PC-9 (cell line): ENCODE measurements around the gene SNAPC3. TPM values are rescaled to one million over a fixed set of nuclear protein-coding genes. Genes with fewer than 3 reads are reported as not detected.

Experiments used
- BruUV-seq: library from RNA; stranded (reverse); fragments of 400-500 nt; replicated peaks from 2 replicates; lab custom pipeline; 2021; lab: Mats Ljungman, UMichigan
- CTCF ChIA-PET: fragments of 300-600 bp; sonication (Branson Sonifier 250); formaldehyde crosslinking; loops from one replicate; lab custom pipeline; 2022; ENCODE audit warnings: antibody characterized with exemption; lab: Charles Lee
- POLR2A ChIA-PET: fragments of 300-600 bp; sonication (Branson Sonifier 250); formaldehyde crosslinking; loops from one replicate; lab custom pipeline; 2022; ENCODE audit warnings: antibody characterized with exemption; ENCODE audit not compliant: unreplicated experiment; lab: Charles Lee
- DNase-seq, 2 experiments: peaks; one replicate each; pipeline versions ENCODE4 v3.0.0 to v3.0.0-alpha.2; 2015 to 2022; ENCODE audit warnings: mixed read lengths in 1 of 2
- H2AFZ ChIP-seq: fragments of 200-600 bp; sonication (generic); 2 replicates; pipeline ENCODE4 v1.8.1; 2017; ENCODE audit warnings: antibody characterized with exemption
- H3F3A ChIP-seq: fragments of 200-600 bp; sonication (generic); 2 replicates; pipeline ENCODE4 v1.8.1; 2017; ENCODE audit warnings: antibody characterized with exemption, mild to moderate bottlenecking, low read depth; ENCODE audit not compliant: insufficient read depth
- H3K27ac ChIP-seq: fragments of 200-600 bp; sonication (generic); 2 replicates; pipeline ENCODE4 v1.6.1; 2016; ENCODE audit warnings: mixed run types
- H3K27me3 ChIP-seq: fragments of 200-600 bp; sonication (generic); 2 replicates; pipeline ENCODE4 v1.6.1; 2016; ENCODE audit warnings: low read depth, mixed run types; ENCODE audit not compliant: insufficient read depth
- H3K36me3 ChIP-seq: fragments of 200-600 bp; sonication (generic); 2 replicates; pipeline ENCODE4 v1.6.1; 2016; ENCODE audit warnings: low read depth, mixed run types
- H3K4me1 ChIP-seq: fragments of 200-600 bp; sonication (generic); replicated peaks from 2 replicates; pipeline ENCODE4 v1.6.1; 2016; ENCODE audit warnings: mixed run types; ENCODE audit not compliant: insufficient read depth
- H3K4me2 ChIP-seq: fragments of 200-600 bp; sonication (generic); 2 replicates; pipeline ENCODE4 v1.6.1; 2017; ENCODE audit warnings: mixed run types
- H3K4me3 ChIP-seq: fragments of 200-600 bp; sonication (generic); 2 replicates; pipeline ENCODE4 v1.6.1; 2016; ENCODE audit warnings: mixed run types
- H3K79me2 ChIP-seq: fragments of 200-600 bp; sonication (generic); 2 replicates; pipeline ENCODE4 v1.6.1; 2017; ENCODE audit warnings: low read depth, mixed run types
- H3K9me2 ChIP-seq: fragments of 200-600 bp; sonication (generic); 2 replicates; pipeline ENCODE4 v1.8.1; 2017; ENCODE audit warnings: mild to moderate bottlenecking; ENCODE audit not compliant: insufficient read depth
- H3K9me3 ChIP-seq: fragments of 200-600 bp; sonication (generic); 2 replicates; pipeline ENCODE4 v1.8.1; 2016; ENCODE audit warnings: low read depth; ENCODE audit not compliant: insufficient read depth
- H4K20me1 ChIP-seq: fragments of 200-600 bp; sonication (generic); 2 replicates; pipeline ENCODE4 v1.8.1; 2017; ENCODE audit not compliant: insufficient read depth
- EZH2 ChIP-seq: fragments of 200-600 bp; sonication (generic); IDR thresholded peaks from 2 replicates; pipeline ENCODE4 v1.8.0; 2017; ENCODE audit warnings: antibody characterized with exemption, low read depth
- intact Hi-C: fragments of 100-400 bp; cut with micrococcal nuclease; formaldehyde crosslinking; loops from one replicate; pipeline ENCODE4 v1.10.0; 2022; ENCODE audit not compliant: unreplicated experiment
- total RNA-seq: library from RNA; stranded (reverse); gene quantifications from 2 replicates; pipeline ENCODE4 v1.2.3, GENCODE V29; 2021
- TF ChIP-seq, protein P1 (sequence below): fragments of 200-600 bp; sonication (generic); conservative IDR thresholded peaks from 2 replicates; pipeline ENCODE4 v1.6.1; 2017; ENCODE audit warnings: mixed run types, antibody characterized with exemption, mild to moderate bottlenecking, moderate library complexity

Gene SNAPC3
- total RNA-seq, 1 experiment from 2014 or later = 11.3 TPM

DNA sequence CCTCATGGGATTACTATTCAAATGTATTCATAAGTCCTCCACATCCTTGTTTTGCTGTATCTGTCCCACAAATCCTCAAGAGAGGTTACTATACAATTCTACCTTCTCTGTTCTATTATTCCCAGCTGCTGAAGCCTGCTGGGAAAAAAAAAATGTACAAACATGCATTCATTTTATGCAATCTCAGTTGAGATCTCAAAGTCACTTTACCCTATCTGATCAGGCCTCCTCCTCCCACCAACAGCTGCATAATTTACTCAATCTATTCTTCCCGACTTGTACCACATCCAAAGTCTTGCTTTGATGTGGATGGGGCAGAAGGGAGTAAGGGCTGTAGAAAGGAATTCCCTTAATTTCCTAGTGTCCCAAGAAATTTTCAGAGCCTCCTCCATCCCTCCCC is 59.5 kb downstream of the SNAPC3 start:
- Histone ChIP-seq H4K20me1 (no peaks in the 10 kb centered on the region), H3F3A (no peaks in the 10 kb centered on the region; the same call in 1 of the 2 replicates), H3K9me3 (no peaks in the 10 kb centered on the region), H3K4me2 (no peak overlapping the region), H3K27ac (no peak overlapping the region), H3K9me2 (no peaks in the 10 kb centered on the region), H3K79me2 (no peaks in the 10 kb centered on the region), H3K36me3 (no peaks in the 10 kb centered on the region; the same call in 1 of the 2 replicates), H3K27me3 (no peaks in the 10 kb centered on the region), H2AFZ (no peak overlapping the region), H3K4me1 (no peaks in the 10 kb centered on the region), H3K4me3 (no peak overlapping the region)
- POLR2A ChIA-PET = no interaction called here
- DNase-seq = no peak
- no TSS peak for BruUV-seq
- intact Hi-C loops = no loop called here
- TF ChIP-seq, protein P1, sequence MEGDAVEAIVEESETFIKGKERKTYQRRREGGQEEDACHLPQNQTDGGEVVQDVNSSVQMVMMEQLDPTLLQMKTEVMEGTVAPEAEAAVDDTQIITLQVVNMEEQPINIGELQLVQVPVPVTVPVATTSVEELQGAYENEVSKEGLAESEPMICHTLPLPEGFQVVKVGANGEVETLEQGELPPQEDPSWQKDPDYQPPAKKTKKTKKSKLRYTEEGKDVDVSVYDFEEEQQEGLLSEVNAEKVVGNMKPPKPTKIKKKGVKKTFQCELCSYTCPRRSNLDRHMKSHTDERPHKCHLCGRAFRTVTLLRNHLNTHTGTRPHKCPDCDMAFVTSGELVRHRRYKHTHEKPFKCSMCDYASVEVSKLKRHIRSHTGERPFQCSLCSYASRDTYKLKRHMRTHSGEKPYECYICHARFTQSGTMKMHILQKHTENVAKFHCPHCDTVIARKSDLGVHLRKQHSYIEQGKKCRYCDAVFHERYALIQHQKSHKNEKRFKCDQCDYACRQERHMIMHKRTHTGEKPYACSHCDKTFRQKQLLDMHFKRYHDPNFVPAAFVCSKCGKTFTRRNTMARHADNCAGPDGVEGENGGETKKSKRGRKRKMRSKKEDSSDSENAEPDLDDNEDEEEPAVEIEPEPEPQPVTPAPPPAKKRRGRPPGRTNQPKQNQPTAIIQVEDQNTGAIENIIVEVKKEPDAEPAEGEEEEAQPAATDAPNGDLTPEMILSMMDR = no peak
- TF ChIP-seq EZH2 = no peak
- CTCF ChIA-PET = no interaction called here

DNA sequence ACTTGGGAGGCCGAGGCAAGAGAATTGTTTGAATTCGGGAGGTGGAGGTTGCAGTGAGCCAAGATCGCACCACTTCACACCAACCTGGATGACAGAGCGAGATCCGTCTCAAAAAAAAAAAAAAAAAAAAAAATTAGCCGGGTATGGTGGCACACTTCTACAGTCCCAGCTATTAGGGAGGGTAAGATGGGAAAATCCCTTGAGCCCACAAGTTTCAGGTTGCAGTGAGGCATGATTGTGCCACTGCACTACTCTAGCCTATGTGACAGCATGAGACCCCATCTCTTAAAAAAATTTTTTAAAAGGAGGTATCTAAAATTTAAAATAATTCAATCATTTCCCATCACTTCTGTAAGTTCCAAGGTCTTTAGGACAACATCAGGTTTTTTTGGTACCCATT is 62.1 kb downstream of the SNAPC3 start:
- intact Hi-C loops = loop anchor here (5.0 kb wide), 1 partner anchor 122 kb away; no protein-coding TSS in a partner anchor
- ChIA-PET CTCF (no interaction called here), POLR2A (no interaction called here)
- no peaks in the 10 kb centered on the region for H3K79me2 ChIP-seq
- no TSS peak for BruUV-seq
- H3K4me2 ChIP-seq = no peak overlapping the region
- TF ChIP-seq EZH2 = no peak
- TF ChIP-seq, protein P1 = no peak
- H3K4me3 ChIP-seq = no peak overlapping the region
- no peaks in the 10 kb centered on the region for H3K4me1 ChIP-seq
- no peak overlapping the region for H3K27ac ChIP-seq
- H3K36me3 ChIP-seq = no peaks in the 10 kb centered on the region; the same call in 1 of the 2 replicates
- H3K27me3 ChIP-seq = no peaks in the 10 kb centered on the region
- no peaks in the 10 kb centered on the region for H3K9me3 ChIP-seq
- H2AFZ ChIP-seq = no peak overlapping the region
- no peaks in the 10 kb centered on the region for H4K20me1 ChIP-seq
- H3K9me2 ChIP-seq = no peaks in the 10 kb centered on the region
- no peak for DNase-seq
- no peaks in the 10 kb centered on the region; the same call in 1 of the 2 replicates for H3F3A ChIP-seq

DNA sequence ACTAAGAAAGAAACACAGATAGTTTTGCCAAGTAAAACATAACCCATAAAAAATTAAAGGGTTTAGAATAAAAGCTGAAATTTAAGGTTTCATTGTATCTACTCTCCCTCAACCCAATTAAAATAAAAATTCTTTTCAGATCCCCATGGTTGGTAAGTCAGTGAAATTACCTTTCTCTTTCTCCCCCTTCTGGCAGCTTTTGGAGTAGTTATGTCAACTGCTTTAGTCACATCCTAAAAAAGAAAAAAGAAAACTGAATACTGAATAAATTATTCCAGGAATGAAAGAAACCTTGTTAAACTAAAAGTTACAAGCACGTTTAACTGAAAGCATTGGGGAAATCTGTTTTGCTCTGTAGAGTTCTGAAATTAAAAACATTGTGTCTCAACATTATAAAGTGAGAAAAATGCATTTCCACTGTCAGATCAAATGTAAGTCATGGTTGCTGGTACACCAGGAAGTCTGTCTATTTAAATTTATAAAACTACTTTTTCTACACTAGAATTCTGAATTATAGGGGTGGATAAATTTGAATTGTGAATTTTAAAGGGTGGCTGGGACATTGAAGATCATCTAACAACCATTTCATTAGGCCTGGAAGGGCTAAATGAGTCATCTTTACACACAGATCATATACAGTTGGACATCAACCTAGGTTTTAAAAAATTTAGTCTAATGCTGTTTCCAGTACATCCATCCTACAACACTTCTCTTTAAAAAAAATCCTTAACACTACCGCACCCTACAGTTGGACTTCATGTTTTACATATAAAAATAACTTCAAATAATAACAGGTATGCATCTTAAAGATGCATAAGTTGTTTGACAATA is 63.4 kb downstream of the SNAPC3 start:
- Histone ChIP-seq H3F3A (no peaks in the 10 kb centered on the region; the same call in 1 of the 2 replicates), H3K27ac (no peak overlapping the region), H3K27me3 (no peaks in the 10 kb centered on the region), H3K9me3 (no peaks in the 10 kb centered on the region), H3K36me3 (no peaks in the 10 kb centered on the region; the same call in 1 of the 2 replicates), H2AFZ (no peak overlapping the region), H3K4me1 (no peaks in the 10 kb centered on the region), H3K79me2 (0 out of 2 replicates have a peak, but pooled peaks cover 3% of the 10 kb centered on the region), H4K20me1 (no peaks in the 10 kb centered on the region), H3K9me2 (no peaks in the 10 kb centered on the region), H3K4me2 (no peak overlapping the region), H3K4me3 (no peak overlapping the region)
- BruUV-seq = no TSS peak
- intact Hi-C loops = loop anchor here (5.0 kb wide), 1 partner anchor 121 kb away; no protein-coding TSS in a partner anchor
- ChIA-PET POLR2A (no interaction called here), CTCF (no interaction called here)
- DNase-seq = no peak
- no peak for TF ChIP-seq EZH2
- TF ChIP-seq, protein P1 = peak; percentile 53; the same call in 1 of the 2 replicates
